Brain pericyte (primary cell): ENCODE results near the gene DMPK.
A peak's percentile ranks its signal among the peaks of the same experiment; 100 is the strongest.
"Not testable (repeated sequence)": the region's sequence is repeated elsewhere in the genome, so short reads cannot be mapped to it uniquely, and the experiment has no call there.

Experiments
- DNase-seq: peaks from one replicate; pipeline ENCODE4 v3.0.0-alpha.2; 2012; ENCODE audit warnings: low read depth, low spot score

The DMPK gene

DNA sequence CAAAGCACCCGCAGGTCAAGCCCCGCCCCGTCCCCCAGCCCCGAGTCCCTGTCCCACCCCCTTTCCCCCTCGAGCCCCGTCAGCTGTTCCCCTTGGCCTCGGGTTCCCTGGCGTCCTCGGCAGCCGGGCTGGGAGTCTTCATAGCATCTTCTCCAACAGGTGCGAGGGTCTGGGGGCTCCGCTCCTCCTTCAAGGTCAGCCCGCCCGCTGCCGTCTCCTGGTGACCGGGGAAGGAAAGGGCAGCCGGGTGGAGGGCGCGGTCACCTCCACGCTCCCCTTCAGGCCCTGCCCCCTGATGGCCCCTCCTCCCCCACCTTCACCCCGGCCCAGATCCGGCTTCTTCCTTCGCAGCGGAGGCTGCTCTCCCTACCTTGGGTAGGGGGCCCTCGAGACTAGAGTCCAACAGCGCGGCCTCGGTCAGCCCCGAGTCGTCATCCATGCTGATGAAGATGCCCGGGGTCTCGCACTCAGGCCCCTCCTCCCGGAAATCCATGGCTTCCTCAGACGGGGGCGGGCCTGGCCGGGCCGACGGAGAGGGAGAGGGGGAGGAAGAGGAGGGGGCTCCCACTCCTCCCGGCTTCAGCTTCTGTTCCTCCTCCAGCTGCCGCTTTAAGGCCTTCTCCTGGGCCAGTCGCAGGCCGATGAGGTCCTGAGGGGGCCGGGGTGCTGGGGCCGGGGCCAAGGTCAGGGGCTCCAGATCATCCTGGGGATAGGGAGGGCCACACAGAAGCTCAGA is 33.4 kb upstream of the DMPK start:
- DNase-seq, result no peak

DNA sequence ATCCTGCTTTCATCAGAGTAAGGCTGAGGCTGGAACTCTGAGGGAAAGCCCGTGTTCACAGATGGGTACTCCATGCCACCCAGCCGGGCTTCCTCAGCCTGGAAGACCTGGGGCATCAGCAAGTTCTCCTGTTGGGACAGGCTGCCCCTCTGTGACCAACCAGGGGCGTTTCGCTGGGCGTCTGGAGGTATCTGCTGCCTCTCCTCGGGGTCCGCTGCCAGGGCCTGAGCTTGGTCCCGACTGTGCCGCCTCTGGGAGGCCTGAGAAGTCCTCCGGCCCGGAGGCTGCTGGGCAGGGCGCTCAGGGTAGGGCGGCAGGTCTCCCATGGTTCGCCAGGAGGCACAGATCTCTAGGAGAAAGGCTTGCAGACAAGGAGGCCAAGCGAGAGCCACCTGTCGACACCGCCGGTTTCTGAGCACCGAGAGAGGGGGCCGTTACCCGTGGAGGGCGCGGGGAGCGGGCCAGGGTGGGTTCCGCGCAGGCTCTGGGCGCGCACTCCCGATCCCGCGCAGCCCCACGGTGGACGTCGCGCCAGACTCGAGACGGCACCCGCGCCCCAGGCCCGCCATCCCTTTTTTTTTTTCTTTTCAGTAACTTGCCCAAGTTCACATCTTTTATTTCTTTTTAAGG is 32.7 kb upstream of the DMPK start, which contains the start of gene RSPH6A:
Gene RSPH6A, minus strand, starts transcription at position 458 of the 630 bp plus-strand sequence. Its CDS starts 132 bp downstream, at position 326.
- DNase-seq, result no peak

DNA sequence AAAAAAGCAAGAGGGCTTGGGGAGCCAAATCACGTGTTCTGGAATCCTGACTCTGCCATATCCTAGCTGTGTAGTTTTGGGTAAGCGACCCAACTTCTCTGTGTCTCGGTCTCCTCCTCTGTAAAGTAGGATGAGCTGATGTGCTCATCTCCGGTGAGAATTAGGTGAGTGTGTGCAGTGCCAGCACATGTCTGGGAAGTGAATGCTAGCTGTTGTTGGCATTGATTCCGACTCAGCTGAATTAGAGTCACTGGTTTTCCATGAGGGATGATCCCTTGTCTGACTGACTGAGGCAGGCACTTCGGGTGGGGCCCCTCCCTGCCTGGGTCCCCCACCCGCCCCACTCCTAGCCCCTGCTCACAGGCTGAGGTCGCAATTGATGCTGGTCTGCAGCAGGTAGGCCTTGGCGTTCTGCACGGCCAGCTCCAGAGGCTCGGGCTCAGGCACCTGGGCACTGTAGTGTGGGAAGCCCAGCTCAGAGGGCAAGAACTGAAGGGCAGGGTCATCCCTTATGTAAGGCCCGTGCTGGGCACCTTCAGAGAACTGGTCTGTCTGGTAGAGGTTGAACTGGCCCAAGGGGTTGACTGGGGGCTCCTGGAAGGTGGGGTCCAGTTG is 32.0 kb upstream of the DMPK start:
- no peak for DNase-seq

DNA sequence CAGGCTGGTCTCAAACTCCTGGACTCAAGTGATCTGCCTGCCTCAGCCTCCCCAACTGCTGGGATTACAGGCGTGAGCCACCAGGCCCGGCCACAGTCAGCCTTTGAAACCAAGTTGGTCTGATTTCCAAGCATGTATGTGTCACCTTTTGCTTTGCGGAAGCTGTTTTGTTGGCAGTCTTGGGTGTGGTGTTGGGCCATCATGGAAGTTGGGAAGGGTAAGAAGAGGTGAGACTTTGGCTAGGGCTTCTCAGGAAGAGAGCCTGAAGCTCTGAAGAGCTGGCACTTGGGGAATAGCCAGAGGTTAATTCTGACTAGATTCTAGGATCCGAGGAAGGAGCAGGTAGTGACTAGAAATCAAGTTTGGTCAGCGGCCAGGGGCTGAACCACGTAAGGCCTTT is 30.0 kb upstream of the DMPK start:
- DNase-seq, result no peak

DNA sequence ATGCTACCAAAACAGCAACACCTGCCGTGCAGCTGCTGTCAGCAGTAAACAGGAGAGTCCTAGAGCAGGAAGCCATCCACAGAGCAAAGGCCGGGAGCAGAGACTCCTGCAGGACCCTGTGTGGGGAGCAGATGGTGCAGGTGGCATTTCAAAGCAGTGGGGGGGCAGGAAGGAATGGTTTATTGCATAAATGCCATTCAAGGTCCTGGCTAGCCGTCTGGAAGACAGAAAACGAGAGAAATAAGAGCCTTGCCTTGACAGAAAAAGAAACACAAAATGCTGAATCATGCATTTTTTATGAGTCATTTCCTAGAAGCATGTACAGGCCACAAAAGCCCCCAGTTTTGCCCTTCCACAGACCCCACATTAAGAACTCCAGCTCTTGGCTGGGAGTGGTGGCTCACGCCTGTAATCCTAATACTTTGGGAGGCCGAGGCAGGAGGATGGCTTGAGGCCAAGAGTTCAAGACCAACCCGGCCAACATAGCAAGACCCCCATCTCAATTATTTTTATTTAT is 27.4 kb upstream of the DMPK start:
- peak; percentile 44 for DNase-seq

DNA sequence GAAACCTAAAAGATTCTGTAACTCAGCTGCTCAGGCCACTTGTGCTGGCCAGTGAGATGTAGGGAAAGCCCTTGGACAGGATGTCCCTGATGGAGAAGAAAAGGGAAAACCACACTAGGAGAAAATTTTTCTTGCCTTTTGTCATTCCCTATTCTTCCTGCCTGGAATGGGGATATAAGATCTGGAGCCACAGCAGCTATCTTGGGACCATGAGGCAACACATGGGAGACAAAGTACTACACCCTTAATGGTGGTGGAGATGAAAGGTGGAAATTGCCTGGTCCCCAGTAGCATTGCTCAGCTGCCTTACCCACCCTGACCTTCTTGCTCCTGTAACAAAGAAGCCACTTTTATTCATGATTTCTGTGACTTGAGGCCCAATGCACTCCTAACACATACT is 23.4 kb upstream of the DMPK start:
- DNase-seq, result no peak

DNA sequence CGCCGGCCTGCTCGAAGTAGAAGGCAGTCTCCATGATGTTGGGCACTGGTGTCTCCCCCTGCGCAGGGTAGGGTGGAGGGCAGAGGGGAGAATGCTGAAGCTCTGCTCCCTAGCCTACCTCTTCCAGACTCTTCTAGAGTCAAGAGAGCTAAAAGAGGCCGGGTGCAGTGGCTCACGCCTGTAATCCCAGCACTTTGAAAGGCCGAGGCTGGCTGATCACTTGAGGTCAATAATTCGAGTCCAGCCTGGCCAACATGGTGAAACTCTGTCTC is 22.6 kb upstream of the DMPK start:
- no peak for DNase-seq

DNA sequence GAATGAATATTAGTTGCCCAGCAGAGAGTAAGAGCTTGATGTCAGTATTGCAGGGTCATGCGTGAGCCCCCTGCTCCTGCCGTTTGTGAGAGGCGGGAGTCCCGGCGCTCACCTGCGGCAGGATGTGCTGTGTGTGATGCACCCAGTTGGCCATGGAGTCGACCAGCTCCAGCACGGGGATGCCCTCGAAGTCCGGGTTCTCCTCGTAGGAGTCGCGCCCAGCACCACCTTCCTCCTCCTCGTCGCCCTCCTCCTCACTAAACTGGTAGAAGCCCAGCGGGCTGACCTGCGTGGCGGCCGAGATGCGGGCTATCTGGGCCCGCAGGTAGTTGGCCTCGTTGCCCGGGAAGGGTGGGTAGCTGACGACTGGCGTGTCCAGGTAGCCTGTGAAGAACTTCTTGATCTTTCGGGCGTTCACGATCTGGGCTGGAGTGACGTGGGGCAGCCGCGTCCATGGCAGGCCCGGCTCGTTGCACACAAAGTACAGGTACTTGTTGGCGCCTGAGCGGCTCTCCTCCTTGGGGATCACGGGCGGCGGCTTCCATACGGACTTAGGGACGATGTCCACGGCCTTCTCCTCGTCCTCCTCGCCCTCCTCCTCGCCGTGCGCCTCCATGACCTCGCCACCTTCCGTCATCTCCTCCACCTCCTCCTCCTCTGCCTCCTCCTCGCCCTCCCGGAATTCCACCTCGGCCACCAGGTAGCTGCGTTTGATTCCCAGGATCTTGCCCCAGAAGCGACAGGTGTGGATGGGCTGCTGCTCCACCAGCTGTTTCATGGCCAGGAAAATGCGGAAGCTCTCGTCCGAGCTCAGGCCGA is 22.1 kb upstream of the DMPK start:
- DNase-seq, result no peak

DNA sequence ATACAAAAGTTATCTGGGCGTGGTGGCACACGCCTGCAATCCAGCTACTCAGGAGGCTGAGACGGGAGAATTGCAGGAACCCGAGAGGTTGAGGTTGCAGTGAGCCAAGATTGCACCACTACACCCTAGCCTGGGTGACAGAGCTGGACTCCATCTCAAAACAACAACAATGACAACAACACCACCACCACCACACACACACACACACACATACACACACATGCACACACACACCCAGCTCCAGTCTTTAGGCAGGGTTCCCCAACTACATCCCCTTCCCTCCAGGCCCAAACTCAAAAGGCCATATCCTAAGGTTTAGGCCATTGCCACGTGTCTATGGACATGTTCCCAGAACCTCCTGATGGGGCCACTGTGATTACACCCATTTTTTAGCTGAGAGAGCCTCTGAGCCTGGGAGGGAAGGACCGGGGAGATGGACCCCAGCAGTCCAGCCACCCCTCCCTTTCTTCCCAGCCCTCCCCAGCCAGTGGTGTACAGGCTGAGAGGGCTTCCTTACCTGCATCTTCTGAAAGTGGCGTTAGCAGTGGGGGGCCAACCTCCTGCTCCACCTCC is 19.4 kb upstream of the DMPK start:
- DNase-seq, result no peak

DNA sequence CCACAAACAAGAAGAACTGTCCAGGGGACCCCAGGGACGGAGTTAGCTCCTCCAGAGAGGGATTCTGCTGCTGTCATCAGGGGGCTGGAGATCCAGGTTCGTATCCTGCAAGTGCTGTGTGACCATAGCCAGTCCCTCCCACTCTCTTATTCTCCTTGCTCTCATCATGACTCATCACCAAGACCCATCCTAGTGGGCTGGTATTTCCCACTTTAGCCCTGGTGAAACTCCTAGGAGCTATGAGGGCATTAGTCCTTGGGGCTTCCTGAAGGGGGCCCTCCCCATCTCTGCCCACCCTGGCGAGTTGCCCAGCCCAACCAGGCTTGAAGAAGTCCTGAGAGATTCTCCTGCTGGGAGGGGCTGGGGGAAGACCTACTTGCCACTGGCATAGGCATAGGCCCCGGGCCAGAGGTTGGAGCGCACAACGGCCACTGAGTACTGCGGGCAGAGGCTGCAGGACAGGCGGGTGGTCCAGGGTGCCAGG is 17.8 kb upstream of the DMPK start:
- DNase-seq, result no peak

DNA sequence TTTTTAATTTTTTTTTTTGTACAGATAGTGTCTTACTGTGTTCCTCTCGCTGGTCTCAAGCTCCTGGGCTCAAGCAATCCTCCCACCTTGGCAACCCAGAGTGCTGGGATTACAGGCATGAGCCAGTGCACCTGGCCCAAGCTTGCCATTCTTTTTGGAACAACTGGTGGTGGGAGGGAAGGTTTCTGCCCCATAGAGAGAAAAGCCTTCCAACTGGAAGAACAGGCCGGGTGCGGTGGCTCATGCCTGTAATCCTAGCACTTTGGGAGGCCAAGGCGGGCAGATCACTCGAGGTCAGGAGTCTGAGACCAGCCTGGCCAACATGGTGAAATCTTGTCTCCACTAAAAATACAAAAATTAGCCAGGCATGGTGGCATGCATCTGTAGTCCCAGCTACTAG is 17.3 kb upstream of the DMPK start:
- not testable (repeated sequence) for DNase-seq

DNA sequence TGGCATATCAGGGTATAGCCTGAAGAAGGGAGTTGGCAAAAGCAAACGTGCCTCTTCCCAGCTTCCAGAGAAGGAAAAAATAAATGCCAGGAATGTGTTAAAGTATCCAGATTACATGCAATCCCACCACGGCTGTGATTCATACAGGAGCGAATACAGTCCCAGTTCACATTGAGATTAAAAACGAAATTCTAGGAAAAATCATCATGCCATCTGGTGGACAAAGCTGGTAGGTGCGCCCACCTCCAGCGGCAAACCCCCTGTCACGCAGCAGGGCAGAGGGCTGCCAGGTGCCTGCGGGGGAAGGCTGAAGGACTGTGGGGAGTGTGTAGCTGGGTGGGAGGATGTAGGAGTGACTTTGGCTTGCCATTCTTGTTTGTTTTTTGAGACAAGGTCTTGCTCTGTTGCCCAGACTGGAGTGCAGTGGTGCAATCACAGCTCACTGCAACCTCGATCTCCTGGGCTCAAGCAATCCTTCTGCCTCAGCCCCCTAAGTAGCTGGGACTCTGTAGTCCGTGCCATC is 16.8 kb upstream of the DMPK start:
- DNase-seq, result no peak

DNA sequence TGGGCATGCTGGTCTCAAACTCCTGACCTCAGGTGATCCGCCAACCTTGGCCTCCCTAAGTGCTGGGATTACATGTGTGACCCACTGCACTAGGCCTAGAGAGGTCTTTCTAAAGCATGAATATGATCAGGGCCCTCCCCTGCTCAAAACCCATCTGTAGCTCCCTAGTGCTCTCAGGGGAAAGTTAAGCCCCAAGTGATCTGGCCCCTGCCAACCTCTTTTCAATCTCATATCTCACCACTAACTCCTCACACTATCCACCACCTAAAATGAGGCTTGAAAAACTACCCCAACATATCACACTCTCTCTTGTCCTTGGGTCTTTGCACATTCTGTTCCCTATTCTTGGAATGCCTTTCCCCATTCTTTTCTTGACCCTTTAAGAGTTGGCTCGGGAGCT is 12.3 kb upstream of the DMPK start:
- no peak for DNase-seq

DNA sequence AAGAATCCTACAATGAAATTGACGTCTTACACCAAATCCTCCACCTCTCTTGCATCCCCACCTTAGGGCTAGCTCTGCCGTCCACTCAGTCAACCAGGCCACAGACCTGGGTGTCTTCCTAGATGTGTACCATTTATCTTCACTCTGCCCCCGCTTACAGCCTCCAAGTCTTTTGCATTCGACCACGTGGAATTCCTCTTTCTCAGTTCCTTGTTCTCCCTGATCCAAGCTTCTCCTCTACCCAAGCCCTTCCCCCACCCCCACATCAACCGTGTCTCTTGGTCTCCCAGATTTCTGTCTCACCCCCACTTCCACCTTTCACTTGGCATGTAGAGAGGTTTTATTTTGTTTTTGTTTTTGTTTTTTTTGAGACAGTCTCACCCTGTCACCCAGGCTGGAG is 11.6 kb upstream of the DMPK start:
- DNase-seq, result no peak

DNA sequence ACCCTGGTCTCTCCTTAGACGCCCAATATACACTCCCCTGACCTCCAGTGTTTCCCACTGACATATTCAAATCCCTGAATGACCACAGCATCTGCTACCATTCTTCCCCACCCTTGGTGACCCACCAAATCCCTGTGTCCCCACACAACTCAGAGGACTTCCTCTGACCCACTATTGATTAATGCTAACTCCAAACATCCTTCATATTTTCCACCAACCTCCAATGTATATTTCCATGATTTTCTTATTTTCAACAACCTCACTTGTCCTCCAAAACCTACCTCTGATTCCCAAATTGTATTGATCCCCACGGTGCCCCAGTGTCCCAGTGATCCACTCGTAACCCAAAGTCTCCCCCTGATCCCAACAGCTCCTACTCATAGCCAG is 10.9 kb upstream of the DMPK start:
- no peak for DNase-seq

DNA sequence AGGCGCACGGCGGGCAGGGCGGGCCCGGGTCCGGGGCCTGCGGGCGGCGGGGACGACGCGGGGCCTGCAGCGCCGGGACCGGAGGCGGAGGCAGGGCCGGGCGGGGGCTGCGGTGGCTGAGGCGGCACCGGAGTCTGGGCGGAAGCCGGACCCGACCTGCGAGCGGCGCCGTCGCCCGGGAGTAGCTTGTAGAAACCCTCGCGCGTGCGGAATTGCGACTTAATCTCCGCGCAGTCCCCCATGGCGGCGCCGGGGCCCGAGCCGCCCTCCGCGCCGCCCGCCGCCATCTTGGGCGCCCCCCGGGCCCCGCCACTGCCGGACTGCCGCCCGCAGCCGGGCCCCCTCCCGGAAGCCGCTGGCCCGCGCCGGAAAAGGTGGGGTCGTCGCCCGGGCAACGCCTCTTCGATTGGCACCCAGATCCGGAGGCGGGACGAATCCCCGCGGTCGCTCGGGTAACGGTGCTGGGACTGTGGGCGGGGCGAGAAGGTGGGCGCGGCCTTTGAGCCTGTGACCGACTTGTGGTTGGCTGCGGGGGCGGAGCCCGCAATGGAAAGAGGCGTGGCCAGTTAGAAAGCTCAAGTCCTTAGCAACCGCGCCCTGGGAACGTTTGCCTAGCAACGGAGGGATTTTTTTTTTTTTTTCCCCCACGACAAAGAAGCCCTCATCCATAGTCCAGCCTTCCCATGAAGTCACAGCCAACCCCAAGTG is 10.3 kb upstream of the DMPK start, which contains the start of gene DMWD:
Gene DMWD, minus strand, starts transcription at position 376 of the 708 bp plus-strand sequence. Its CDS starts 89 bp downstream, at position 287.
- DNase-seq, result peak; percentile 94

DNA sequence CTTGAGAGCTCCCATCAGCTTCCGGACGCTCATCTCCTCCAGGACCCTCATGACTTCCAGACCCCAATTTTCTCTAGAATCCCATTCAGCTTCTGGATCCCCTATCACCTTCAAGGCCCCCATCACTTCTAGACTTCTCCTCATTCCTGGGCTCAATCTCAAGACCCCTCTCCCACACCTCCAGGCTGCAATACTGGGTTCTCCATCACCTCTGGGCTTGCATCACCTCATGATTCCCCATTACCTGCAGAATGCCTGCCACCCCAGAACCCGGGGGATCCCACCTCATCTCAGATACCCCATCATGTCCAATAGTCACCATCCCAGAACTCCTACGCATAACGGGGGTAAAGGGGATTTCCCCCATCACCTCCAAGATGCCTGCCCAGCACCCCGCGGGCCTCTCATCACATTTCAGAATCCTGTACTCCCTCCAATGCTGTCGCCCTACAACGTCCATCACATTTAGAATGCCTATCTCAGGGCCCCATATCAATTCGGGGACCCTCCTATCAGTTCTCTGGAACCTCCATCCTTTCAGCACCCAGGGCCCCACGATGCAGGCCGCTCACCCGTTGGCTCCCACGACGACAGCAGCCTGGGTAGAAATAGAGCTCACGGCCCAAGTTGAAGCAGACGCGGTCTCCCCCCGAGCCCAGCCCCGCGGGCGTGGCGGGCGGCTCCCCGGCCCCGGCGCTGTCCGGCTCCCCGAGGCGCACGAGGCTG is 9.6 kb upstream of the DMPK start:
- no peak for DNase-seq

DNA sequence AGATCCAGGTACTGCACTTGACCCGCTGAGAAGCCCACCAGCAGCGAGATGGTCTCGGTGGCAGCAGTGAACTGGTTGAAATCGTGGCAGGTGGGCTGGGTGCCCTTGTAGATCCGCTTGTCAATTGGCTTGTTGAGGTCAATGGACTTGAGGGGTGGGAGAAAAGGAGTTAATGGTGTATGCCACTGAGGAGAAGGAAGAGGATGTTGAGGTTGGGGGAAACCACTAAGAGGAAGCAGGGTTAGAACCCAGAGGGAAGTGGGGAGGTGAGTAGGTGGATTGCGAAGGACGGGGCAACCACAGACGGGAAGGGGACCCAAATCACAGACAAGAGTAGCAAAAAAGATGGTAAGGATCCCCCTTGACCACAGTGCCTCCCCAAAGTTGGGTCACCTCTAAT is 8.7 kb upstream of the DMPK start:
- DNase-seq, result no peak

DNA sequence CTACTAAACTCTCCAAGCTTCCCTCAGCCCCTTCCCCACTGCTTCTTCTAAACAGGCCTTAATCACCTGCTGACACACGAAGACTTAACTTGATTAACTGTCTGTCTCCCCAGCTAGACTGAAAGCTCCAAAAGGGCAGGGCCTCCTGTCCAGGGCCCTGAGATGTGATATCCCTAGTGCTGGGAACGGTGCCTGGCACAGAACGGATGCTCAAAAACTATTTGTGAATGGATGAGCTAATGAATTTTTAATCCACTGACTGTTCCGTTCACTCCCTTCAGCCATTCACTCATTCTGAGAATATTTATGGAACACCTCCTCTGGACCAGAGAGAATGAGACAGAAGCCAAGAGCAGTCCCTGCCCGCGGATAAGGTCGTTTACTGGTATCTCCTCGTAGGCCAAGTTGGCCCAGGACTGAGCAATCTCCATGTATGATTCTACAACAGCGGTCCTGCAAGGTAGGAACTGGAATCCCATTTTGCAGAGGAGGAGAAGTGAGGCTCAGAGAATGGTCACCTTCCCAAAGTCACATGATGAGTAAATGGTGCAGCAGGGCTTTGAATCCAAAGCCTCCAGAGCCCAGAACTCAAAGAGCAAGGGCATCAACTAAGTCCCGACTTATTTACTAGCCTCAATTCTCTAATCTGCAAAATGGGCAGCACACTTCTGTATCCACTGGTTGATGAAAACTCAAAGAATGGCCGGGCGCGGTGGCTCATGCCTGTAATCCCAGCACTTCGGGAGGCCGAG is 6.9 kb upstream of the DMPK start:
- DNase-seq, result no peak
